Upper lobe of left lung (tissue), 6 donors: ENCODE results near the gene PBRM1. TPM values are rescaled to one million over a fixed set of nuclear protein-coding genes. Genes with fewer than 3 reads are reported as not detected.

Source experiments
- ATAC-seq, 2 donors: fragments of 200-7000 bp; cut with Tn5 transposase; one replicate each; pipeline ENCODE4 v1.9.1; 2022; ENCODE audit warnings: mild to moderate bottlenecking in 2 of 2, moderate library complexity in 2 of 2; ENCODE audit not compliant: low FRiP score in 2 of 2
- DNase-seq, 2 donors: peaks; one replicate each; pipeline ENCODE4 v3.0.0-alpha.2; 2019 to 2020
- H3K27ac ChIP-seq, 4 donors: fragments of 200-600 bp; sonication (generic); one replicate each; pipeline ENCODE4 v1.5.1; 2016 to 2019
- H3K27me3 ChIP-seq, 4 donors: fragments of 200-600 bp; sonication (generic); one replicate each; pipeline ENCODE4 v1.5.1; 2017 to 2019
- H3K36me3 ChIP-seq, 4 donors: fragments of 200-600 bp; sonication (generic); one replicate each; pipeline ENCODE4 v1.5.1; 2016 to 2019
- H3K4me1 ChIP-seq, 4 donors: fragments of 200-600 bp; sonication (generic); one replicate each; pipeline ENCODE4 v1.5.1; 2018 to 2019
- H3K4me3 ChIP-seq, 4 donors: fragments of 200-600 bp; sonication (generic); one replicate each; pipeline ENCODE4 v1.5.1; 2017 to 2019; ENCODE audit warnings: mild to moderate bottlenecking in 2 of 4, moderate library complexity in 1 of 4
- H3K9me3 ChIP-seq, 4 donors: fragments of 200-600 bp; sonication (generic); one replicate each; pipeline ENCODE4 v1.5.1; 2018 to 2019
- EP300 ChIP-seq, 4 donors: sonication (generic); formaldehyde crosslinking; IDR thresholded peaks; one replicate each; pipeline ENCODE4 v1.5.1; 2017; ENCODE audit warnings: antibody characterized with exemption in 4 of 4, control low read depth in 2 of 4
- POLR2A ChIP-seq, 4 donors: fragments of 450-650 bp; IDR thresholded peaks; one replicate each; pipeline ENCODE4 v1.5.1; 2016 to 2017; ENCODE audit warnings: antibody characterized with exemption in 4 of 4, mild to moderate bottlenecking in 2 of 4
- POLR2AphosphoS5 ChIP-seq, 2 donors: sonication (generic); formaldehyde crosslinking; IDR thresholded peaks; one replicate each; pipeline ENCODE4 v1.5.1; 2017; ENCODE audit warnings: antibody characterized with exemption in 2 of 2
- WGBS, 2 donors: methylation state at CpG; one replicate each; pipeline ENCODE4 v1.1.5; 2017 to 2018; 5-methylcytosine and 5-hydroxymethylcytosine counted together
- total RNA-seq, 6 donors: library from RNA; depleted of rRNA in 4 of 6; stranded (reverse); fragments of >200 nt in 4 of 6; gene quantifications; one replicate each; pipeline versions ENCODE4 v1.1.0 to v1.2.1, GENCODE V29; 2016 to 2021
- TF ChIP-seq, protein P1 (sequence below), 6 experiments: fragments of 450-650 bp in 4 of 6; fragments of 200-600 bp in 2 of 6; sonication (generic) in 2 of 6; IDR thresholded peaks; one replicate each; pipeline ENCODE4 v1.5.1; 2016 to 2019; ENCODE audit warnings: antibody characterized with exemption in 6 of 6
- donor health status: DM: no; HTN: no; CAD: no; lungs with moderate emphysema.
- donor health status: DM: no; HTN: yes; CAD: no; lungs with severe emphysema.

Gene PBRM1
- total RNA-seq, 6 donors from 2014 or later = 60.9 to 151 (median 81.6) TPM

DNA sequence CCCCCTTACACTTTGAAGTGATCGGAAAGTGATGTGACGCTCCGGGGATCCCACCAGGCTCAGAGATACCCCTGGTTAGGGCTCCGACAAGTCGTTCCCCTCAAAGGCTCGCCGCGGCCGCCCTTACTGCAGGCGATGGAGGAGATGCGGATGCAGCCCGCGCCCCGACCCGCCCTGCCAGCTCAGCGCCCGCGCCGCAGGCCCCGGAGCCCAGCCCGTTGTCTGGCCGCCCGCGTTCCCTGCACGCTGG, 19.6 kb upstream of the PBRM1 start:
- TF ChIP-seq EP300 (IDR thresholded peaks at IDR 0.05) = no peak
- TF ChIP-seq, protein P1, sequence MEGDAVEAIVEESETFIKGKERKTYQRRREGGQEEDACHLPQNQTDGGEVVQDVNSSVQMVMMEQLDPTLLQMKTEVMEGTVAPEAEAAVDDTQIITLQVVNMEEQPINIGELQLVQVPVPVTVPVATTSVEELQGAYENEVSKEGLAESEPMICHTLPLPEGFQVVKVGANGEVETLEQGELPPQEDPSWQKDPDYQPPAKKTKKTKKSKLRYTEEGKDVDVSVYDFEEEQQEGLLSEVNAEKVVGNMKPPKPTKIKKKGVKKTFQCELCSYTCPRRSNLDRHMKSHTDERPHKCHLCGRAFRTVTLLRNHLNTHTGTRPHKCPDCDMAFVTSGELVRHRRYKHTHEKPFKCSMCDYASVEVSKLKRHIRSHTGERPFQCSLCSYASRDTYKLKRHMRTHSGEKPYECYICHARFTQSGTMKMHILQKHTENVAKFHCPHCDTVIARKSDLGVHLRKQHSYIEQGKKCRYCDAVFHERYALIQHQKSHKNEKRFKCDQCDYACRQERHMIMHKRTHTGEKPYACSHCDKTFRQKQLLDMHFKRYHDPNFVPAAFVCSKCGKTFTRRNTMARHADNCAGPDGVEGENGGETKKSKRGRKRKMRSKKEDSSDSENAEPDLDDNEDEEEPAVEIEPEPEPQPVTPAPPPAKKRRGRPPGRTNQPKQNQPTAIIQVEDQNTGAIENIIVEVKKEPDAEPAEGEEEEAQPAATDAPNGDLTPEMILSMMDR (IDR thresholded peaks at IDR 0.05) = no peak
- no peak for TF ChIP-seq POLR2AphosphoS5 (IDR thresholded peaks at IDR 0.05)
- TF ChIP-seq POLR2A (IDR thresholded peaks at IDR 0.05) = no peak
- DNase-seq = no peak
- peaks cover 0 to 28% (median 6%) of the 10 kb centered on the region in 4 donors for H3K36me3 ChIP-seq
- ATAC-seq = no peak
- no peaks in the 10 kb centered on the region for H3K27me3 ChIP-seq
- peak overlapping the region; percentile 79 to 94 (median 88) for H3K4me3 ChIP-seq
- peak overlapping the region; percentile 86 to 93 (median 89) for H3K27ac ChIP-seq
- peaks cover 20 to 36% (median 26%) of the 10 kb centered on the region in 4 donors for H3K4me1 ChIP-seq
- WGBS, 2 donors = 1% methylated on average over 18 of the region's 25 CpGs; no CpG with 5 or more reads in 1 of the 2 donors
- no peaks in the 10 kb centered on the region for H3K9me3 ChIP-seq

DNA sequence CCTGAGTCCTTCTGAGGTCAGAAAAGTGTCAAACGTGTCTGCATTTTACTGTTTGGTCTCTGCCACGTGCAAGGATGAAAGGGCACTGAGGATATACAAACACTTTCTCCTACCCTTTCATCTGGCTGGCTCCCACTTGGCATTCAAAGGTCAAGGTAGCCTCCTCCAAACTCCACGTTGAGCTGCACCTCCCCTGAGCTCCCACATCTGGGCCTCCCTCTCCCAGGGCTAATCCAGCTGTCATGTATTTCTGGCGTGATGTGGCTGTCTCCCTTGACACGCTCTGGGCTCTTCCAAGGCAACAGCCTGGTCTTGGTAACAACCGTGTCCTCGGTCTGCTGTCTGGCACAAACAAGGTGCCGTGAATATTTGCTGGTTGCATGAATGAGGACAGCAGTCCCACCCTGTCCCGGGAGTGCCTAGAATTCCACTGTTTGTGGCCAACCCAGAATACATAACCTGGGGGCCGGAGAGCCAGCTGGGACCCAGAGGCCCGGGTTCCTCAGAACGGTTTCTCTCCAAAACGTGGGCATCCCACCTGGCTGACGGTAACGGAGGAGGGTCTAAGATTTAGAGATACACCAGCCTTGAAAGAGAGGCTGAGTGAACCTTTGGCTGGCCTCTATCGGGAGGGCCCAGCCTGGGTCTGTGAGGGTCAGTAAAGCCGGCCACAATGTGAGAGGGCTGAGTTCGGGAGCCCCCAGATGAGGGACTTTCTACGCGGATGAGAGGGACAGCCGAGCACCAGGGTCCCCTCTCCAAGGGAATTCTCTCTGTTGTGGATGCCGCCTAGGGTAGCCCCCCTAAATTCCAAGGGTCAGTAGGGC, 19.1 kb upstream of the PBRM1 start:
- H3K27ac ChIP-seq = peak overlapping the region; percentile 86 to 93 (median 89)
- no peaks in the 10 kb centered on the region for H3K9me3 ChIP-seq
- 4 to 7% methylated on average over 10 to 22 of the region's 22 CpGs for WGBS, 2 donors
- peaks cover 20 to 36% (median 26%) of the 10 kb centered on the region in 4 donors for H3K4me1 ChIP-seq
- H3K27me3 ChIP-seq = no peaks in the 10 kb centered on the region
- peak in 1 of 2 donors; percentile 26 for DNase-seq
- ATAC-seq = peak; percentile 23 to 51
- peak overlapping the region; percentile 79 to 94 (median 88) for H3K4me3 ChIP-seq
- TF ChIP-seq, protein P1 (IDR thresholded peaks at IDR 0.05) = no peak
- TF ChIP-seq EP300 (IDR thresholded peaks at IDR 0.05) = no peak
- TF ChIP-seq POLR2AphosphoS5 (IDR thresholded peaks at IDR 0.05) = no peak
- TF ChIP-seq POLR2A (IDR thresholded peaks at IDR 0.05) = no peak
- H3K36me3 ChIP-seq = peaks cover 0 to 23% (median 6%) of the 10 kb centered on the region in 4 donors

DNA sequence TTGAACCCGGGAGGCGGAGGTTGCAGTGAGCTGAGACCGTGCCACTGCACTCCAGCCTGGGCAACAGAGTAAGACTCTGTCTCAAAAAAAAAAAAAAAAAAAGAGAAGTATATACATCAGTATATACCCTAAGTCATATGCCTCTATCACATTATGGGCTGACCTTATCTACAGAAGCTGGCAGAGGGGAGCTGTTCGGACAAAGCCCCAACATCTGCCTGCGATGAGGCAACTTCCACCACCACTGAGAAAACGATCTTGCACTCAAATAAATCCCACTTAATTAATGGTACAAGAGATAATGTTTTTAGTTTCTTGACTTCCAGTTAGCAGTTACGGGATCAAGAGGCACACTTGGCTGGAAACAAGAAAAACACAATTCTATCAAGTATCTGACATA, 17.6 kb upstream of the PBRM1 start:
- 79 to 87% methylated on average over 7 of the region's 7 CpGs for WGBS, 2 donors
- Histone ChIP-seq H3K27ac (no peak overlapping the region), H3K27me3 (no peaks in the 10 kb centered on the region), H3K4me3 (no peak overlapping the region), H3K4me1 (peaks cover 20 to 36% (median 26%) of the 10 kb centered on the region in 4 donors), H3K36me3 (peaks cover 0 to 23% (median under 1%) of the 10 kb centered on the region in 4 donors), H3K9me3 (no peaks in the 10 kb centered on the region)
- DNase-seq = no peak
- no peak for ATAC-seq
- TF ChIP-seq, protein P1 (IDR thresholded peaks at IDR 0.05) = no peak
- TF ChIP-seq POLR2A (IDR thresholded peaks at IDR 0.05) (no peak), POLR2AphosphoS5 (IDR thresholded peaks at IDR 0.05) (no peak), EP300 (IDR thresholded peaks at IDR 0.05) (no peak)

DNA sequence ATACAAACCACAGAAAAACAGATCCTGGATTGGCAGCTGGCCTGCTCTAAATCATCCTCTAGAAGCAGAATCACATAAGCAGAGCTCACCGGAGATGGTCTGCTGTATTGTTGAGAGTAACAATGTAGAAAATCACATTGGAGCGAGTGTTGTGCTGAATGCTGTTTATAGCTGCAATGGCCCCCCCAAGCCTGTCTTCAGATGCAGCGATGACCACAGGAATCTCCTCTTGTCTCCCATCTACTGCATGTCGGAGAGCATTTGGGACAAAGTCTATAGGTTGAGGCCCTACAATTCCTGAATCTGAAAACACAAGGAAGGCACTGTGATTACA, 11.9 kb upstream of the PBRM1 start:
- 92 to 96% methylated on average over 4 of the region's 4 CpGs for WGBS, 2 donors
- ATAC-seq = no peak
- Histone ChIP-seq H3K27ac (no peak overlapping the region), H3K4me1 (no peaks in the 10 kb centered on the region), H3K4me3 (no peak overlapping the region), H3K36me3 (peaks cover 31 to 70% (median 50%) of the 10 kb centered on the region in 4 donors), H3K27me3 (no peaks in the 10 kb centered on the region), H3K9me3 (no peaks in the 10 kb centered on the region)
- no peak for DNase-seq
- TF ChIP-seq EP300 (IDR thresholded peaks at IDR 0.05) (no peak), POLR2A (IDR thresholded peaks at IDR 0.05) (no peak), POLR2AphosphoS5 (IDR thresholded peaks at IDR 0.05) (no peak)
- TF ChIP-seq, protein P1 (IDR thresholded peaks at IDR 0.05) = no peak
